KBM-7 (cell line): ENCODE results near the gene DTNB.
A peak's percentile ranks its signal among the peaks of the same experiment; 100 is the strongest.

Experiments
- DNase-seq: peaks from one replicate; pipeline ENCODE4 v3.0.0-alpha.2; 2015
- in situ Hi-C: fragments of 300-500 bp; cut with MboI; formaldehyde crosslinking; loops from 2 replicates; pipeline ENCODE4 v1.14.3; 2020; ENCODE audit warnings: low sequenced_read_pairs, low pct_unique_long_range_greater_than_20kb, mixed read lengths

Gene DTNB

GRCh38 chr2:25597881-25598280 is 75.5 kb downstream of the DTNB start:
- in situ Hi-C loops: no loop called here
- DNase-seq: no peak

DNA sequence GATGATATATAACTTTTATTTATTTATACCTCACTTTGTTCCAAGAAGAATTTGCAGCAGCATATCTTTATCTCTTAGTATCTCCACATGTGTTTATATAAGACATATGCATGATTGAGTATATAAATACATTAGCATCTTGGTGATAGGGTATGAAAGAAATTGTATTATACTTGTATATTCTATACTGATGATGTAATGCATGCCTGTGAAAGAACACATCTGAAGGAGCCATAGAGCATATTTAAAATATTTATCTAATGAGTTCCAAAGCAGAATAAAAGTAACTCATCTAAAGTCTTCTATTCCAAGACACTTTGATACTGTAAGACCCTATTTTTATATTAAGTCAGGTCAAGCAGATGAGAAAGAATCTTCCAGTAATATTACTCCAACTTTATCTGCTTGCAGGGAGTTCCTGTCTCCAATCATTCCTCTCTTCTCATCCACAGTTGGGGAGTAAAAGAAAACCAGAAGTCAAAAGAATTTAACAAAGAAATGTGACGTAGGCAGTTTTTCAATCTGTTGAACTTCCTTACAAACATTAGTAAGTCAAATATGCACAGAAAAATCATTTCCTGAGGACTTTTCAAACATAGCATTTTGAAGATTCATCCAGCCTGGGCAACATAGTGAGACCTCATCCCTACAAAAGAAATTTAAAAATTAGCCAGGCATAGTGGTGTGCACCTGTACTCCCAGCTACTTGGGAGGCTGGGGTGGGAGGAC is 76.7 kb downstream of the DTNB start:
- DNase-seq: no peak
- in situ Hi-C loops: no loop called here

DNA sequence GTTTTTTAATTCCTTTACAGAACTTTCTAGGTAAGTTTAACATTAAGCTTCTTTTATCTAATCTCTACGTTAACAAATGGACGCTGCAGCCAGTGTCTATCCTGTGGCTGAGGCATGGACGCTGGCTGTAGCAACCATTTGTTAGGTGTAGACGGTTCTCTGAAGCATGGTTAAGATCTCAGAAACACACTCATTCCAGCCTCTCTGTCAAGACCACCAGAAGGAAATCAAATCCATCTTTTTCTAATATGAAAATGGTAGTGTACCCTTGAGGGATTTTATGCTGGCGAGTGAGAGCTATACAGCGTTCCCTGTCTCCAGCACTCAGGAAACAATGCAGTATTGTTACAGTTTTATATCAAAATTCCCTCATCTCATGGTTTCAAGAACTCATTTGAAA is 78.0 kb downstream of the DTNB start:
- no peak for DNase-seq
- in situ Hi-C loops: no loop called here

DNA sequence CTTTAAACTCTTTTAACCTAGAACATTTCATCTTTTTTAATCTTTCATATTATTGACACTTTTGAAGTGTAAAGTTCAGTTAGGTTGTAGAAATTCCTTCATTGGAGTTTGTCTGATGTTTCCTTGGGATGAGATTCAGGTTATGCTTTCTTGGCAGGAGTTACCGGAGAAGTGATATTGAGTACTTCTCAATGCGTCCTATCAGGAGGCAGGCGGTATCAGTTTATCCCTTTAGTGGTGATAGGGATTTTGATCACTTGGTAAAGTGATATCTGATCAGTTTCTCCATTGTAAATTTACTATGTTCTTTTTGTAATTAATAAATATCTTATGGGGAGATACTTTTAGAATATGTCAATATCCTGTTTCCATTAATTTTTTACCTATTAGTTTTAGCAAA is 78.4 kb downstream of the DTNB start:
- DNase-seq: no peak
- in situ Hi-C loops: no loop called here

- DNase-seq: no peak
- in situ Hi-C loops: no loop called here
Measured at GRCh38 chr2:25592766-25593292, 80.5 kb downstream of the DTNB start.

GRCh38 chr2:25590921-25591505 is 82.4 kb downstream of the DTNB start:
- in situ Hi-C loops: no loop called here

GRCh38 chr2:25589676-25590205 is 83.6 kb downstream of the DTNB start:
- in situ Hi-C loops: no loop called here
- no peak for DNase-seq

More at GRCh38 chr2:25590921-25591505, 82.4 kb downstream of the DTNB start:
- DNase-seq: no peak

DNA sequence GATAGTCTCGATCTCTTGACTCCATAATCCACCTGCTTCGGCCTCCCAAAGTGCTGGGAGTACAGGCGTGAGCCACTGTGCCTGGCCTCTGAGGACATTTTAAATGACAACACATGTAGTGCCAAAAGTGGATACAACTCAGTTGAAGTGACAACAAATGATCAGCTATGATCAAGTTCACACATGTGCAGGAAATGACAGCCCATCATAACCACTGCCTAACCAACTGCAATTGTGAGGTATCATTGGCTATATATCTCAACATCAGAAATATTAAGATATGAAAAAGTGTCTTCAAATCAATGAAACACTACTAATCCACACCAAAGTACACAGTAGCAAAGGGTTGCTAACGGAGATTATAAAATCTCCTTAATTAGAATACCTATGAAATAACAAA is 84.8 kb downstream of the DTNB start:
- in situ Hi-C loops: no loop called here
- no peak for DNase-seq

- in situ Hi-C loops: no loop called here
- no peak for DNase-seq
Measured at GRCh38 chr2:25587361-25587760, 86.0 kb downstream of the DTNB start.

DNA sequence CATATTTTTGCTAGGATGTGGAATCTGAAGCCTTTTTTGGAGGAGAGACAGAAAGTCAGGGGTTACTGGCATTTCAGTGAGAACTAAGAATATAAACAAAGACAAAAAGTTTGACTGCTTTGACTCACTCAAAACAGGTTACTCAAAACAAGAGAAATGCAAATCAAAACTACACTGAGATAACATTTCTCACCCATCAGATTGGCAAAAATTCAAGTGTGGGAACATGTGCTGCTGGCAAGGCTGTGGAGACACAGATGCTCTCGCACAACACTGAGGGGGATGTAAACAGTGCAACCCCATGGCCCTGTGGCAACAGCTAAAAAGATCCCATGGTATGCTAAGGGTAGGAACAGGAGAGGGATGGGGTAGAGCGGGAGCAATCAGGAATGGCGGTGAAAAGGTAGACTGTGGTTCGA is 86.6 kb downstream of the DTNB start:
- no peak for DNase-seq
- in situ Hi-C loops: no loop called here

DNA sequence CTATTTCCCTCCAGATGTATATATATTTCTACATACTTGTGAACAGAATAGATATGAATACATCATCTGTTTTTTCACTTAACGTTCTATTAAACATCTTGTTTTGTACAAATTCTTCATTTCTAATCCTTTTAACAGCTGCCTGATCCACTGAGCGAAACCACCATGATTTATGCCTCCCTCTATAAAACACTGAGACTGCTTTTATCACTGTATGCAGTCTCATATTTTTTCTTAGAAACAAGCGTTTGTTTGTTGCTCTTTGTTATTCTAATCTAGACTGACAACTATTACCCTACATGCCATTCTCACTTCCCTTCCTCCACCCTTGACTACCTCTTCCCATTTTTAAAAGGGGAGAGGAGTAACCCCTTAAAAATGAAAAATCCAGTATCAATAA is 88.2 kb downstream of the DTNB start:
- in situ Hi-C loops: no loop called here
- no peak for DNase-seq

GRCh38 chr2:25582077-25582830 is 91.1 kb downstream of the DTNB start:
- peak; percentile 64 for DNase-seq
- in situ Hi-C loops: no loop called here

DNA sequence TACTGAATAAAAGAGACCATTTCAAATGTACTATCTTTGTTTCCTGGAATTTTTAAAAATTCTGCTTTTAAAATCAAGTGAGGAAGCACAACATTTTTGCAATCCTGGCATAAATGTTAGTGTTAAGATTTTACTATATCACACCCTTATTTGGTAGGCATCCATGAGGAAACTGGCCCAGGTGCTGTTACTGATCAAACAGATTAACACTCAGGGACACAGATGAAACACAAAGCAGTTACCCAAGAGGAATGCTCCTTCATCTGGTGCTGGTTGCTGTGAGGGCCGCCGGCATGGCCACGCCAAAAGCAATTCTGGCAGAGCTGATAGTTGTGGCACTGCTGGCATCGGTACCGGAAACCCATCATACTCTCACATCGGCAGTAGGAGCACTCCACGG is 96.8 kb downstream of the DTNB start:
- in situ Hi-C loops: no loop called here
- no peak for DNase-seq

- DNase-seq: no peak
- in situ Hi-C loops: no loop called here
Measured at GRCh38 chr2:25572638-25573037, 100.7 kb downstream of the DTNB start.

DNA sequence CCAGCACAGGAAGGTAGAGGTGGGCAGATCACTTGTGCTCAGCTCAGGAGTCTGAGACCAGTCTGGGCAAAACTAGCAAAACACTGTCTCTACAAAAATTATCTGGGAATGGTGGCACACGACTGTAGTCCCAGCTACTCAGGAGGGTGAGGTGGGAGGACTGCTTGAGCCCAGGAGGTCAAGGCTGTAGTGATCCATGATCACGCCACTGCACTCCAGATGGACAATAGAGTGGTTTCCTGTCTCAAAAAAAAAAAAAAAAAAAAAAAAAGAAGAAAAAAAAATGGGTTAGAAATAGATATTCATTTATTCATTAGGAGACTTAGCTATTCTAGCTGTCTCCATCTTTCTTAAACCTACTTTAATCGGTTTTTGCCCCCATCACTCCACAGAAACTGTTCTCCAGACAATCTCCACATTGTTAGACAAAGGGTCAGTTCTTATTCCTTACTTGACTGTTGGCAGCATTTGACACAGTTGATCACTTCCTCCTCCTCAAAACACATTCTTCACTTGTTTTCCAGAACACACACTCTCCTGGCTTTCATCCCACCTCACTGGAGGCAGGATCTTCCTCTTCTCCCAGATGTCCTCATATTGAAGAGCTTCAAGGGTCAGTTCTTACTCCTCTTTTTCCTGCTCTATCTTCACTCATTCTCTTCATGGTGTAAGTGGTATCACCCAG is 103.1 kb downstream of the DTNB start:
- DNase-seq: no peak
- in situ Hi-C loops: no loop called here

DNA sequence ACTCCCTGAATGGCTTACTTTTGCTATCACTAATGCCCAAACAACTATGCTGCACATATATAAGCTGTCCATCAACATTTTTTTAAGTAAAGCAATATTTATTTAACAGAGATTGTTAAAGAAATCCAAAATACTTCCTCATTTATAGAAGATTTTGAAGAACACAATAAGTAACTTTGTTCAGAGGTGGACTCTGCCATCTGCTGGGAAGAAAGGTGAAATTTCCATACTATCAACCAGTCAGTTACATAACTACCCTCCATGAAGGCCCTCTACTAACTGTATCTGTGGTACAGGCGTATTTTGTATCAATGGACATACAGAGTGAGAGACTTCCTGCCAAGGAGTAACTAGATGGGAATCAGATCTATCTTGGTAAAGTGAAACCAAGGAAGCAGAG is 106.0 kb downstream of the DTNB start:
- peak; percentile 77 for DNase-seq
- in situ Hi-C loops: no loop called here

GRCh38 chr2:25566694-25567093 is 106.7 kb downstream of the DTNB start:
- peak; percentile 76 for DNase-seq
- in situ Hi-C loops: no loop called here

- DNase-seq: no peak
- in situ Hi-C loops: no loop called here
Measured at GRCh38 chr2:25566094-25566493, 107.3 kb downstream of the DTNB start.

- in situ Hi-C loops: no loop called here
- no peak for DNase-seq
Measured at GRCh38 chr2:25561136-25561850, 112.1 kb downstream of the DTNB start.
